Measurements from ENCODE around the gene C20orf144.

- TF ChIP-seq CTCF (IDR thresholded peaks at IDR 0.05; ENCODE audit: low read depth, low read length), result no peak
- TF ChIP-seq EZH2phosphoT487 (IDR thresholded peaks at IDR 0.05; ENCODE audit: low read depth), result no peak
These were observed 3.2 kb upstream of the C20orf144 start for GRCh38 chr20:33658929-33659328.

All from OCI-LY3 (cell line).